Measurements from ENCODE around the gene CDH5.
"Not testable (repeated sequence)": the region's sequence is repeated elsewhere in the genome, so short reads cannot be mapped to it uniquely, and the experiment has no call there.

CDH5 gene

DNA sequence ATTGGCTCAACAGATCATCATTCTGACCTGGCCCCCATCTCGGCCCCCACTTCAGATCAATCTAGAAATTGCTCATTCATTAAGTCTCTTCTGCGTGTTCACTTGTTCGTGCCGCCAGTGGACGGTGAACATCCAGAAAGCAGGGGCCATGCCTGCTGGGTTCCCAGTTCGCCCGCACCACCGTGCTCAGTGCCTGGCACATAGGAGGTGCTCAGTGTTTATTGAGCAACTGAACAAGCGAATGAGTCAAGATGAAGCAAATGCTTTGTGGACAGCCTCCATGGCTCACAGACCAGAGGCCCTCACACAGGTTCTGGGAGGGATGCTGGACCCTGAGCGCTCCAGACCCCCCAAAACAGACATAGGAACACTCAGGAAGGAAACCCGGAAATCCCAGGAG lies 74.5 kb downstream of the CDH5 start:
- no peak for DNase-seq

DNA sequence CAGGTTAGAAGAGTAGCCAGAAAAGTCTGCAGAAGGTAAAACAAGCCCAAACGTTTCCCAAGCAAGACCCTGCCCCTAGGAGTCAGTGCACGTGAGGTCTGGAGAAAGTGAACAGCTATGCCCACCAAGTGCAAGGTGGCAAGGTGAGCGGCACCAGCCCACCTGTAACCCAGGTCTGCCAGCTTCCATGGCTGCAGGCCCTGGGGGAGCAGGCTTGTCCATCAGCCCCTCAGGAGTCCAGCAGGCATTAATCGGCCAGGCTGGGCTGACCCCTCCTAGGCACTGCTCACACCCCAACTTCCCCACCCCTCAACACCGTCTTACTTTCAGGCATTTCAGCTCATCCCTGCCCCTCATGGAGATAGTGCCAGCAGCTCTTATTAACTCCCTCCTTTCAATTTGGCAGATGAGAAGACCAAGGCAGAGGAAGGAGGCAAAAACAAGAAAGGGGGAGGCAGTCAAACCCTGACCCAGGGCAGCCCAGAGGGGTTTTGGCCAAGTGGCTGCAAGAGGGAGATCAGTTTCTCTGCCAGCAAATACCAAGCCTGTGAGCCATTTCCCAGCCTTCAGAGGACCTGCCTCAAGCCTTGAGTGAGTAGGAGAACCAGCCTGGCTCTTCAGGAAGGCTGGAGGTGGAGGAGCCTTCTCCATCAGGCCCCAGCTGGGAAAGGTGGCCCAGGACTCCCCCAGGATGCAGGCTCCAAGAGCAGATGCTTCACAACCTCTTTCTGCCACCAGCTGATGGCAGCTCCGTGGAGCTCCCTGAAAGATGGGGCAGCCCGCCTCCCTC lies 75.3 kb downstream of the CDH5 start:
- no peak for DNase-seq

DNA sequence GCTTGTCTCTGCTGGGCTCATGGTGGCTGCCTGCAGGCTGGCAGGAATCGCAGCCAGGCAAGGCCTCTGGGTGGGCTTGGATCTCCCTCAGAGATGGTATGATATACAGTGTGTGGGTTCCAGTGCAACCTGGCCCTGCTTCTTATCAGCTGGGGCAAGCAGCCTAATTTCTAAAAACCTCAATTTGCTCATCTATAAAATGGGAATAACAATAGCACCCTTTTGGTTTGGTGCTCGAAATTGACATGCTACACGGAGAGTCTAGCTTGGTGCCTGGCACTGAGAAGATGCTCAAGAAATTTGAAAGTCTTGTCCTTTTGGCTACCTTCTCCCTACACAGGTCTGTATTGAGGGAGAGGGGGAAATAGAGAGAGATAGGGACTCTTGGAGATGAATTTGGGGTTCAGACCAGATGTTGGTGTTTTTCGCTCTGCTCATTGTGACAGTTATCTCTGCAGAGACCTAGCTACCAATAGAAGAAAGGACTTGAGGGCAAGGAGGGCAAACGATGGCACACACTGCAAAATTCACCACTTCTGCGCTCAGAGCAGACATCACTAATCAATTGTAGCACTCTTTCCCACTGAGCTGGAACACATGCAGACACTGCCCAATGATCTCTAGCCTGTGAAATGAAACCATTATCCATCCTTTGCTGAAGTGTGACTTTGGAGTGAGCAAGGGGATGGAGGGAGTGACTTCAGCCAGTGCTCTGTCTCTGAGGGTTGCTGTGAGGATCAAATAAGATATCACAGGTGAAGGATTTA lies 76.2 kb downstream of the CDH5 start:
- no peak for DNase-seq

DNA sequence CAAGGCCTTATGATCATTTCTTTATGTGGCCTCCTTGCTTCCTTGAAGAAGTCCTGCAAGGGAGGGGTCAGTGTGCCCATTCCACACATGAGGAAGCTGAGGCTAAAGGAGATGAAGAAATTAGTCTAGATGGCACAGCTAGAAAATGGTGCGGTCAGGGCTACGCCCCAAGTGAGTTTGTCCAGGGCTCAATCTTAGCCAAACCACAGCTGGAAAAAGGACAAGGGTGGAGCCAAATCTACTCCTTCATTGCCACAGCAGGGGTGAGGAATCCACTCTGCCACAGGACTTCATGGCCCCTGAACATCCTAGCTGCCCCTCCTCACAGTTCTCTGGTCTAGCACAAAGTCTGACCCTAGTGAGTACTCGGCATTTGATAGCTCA lies 76.8 kb downstream of the CDH5 start:
- no peak for DNase-seq

DNA sequence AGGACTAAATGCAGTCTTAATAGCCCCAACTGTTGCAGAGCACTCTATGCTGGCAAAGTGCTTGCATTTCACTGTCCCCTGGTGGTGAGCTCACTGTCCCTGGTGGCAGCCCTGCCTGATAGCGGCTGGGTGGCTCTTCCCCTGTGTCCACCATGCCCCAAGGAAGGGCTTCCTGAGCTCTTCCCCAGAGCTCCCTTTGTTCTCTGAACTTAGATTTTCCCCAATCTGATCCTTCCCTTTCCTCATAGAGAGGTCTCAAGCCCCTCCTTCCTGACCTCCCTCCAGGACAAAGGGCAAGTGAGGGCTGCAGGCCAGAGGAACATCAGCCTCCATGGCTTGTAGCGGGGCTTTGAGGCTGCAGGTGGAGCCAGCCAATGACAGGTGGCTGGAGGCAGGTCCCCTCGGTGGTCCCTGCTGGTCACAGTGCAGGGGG lies 77.6 kb downstream of the CDH5 start:
- DNase-seq: no peak

DNA sequence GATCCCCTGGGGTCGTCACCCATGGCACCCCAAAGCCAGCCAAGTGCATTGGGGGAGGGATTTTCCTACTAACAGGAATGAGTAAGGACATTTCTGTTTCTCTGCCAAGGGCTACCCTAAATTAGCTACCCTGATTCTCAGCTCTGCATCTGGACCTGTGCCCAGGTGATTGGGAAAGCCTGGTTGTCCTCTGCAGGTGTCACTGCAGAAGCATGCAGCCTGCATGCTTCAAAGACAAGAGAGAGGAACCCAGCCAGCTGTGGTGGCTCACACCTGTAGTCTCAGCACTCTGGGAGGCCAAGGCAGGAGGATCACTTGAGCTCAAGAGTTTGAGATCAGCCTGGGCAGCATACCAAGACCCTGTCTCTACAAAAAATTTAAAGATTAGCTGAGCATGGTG lies 80.2 kb downstream of the CDH5 start:
- no peak for DNase-seq

DNA sequence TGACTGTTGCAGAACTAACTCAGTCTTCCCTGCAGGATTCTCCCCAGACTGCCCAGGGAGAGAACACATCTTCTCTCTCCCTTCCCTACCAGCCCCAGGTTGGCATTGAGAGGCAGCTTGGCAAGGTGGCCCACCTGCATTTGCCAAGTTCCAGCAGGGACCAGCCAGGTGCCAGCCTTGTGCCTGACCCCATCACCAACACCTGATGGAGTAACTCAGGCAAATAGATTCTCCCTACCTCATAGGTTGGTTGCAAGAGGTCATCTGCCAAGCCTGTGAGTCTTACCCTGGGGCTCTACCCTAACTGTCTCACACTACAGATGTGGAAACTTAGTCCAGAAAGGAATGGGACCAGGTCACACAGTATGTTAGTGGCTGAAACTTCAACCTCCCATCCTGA lies 81.0 kb downstream of the CDH5 start:
- DNase-seq: no peak

DNA sequence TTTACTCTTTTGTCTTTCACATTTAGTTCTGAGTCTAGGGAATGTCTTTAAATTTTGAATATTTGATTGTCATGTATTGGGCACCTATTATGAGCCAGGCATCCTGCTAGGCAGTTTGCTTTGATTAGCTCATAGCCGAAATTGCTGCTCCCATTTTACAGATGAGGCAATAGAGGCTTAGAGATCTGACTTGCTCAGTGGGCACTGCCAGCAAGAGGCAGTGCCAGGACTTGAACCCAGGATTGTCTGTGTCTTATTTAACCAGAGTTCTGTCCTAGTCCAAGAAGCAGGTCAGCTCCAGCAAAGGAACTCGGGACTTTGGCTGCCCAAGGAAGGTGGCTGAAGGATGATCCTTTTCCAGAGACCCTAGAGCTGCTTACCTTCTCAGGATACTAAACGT lies 85.1 kb downstream of the CDH5 start:
- DNase-seq: no peak

DNA sequence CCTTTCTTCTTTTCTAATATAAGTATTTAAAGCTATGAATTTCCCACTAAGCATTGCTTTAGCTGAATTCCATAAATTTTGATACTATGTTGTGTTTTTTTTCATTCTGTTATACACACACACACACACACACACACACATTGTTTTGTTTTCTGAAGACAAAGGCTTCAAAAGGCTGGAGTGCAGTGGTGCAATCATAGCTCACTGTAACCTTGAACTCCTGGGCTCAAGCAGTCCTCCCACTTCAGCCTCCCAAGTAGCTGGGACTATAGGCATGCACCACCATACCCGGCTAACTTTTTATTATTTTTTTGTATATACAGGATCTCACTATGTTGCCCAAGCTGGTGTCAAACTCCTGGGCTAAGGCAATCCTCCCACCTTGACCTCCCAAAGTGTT lies 86.7 kb downstream of the CDH5 start:
- not testable (repeated sequence) for DNase-seq

All from CD4-positive, alpha-beta T cell treated with Interleukin-4 for 4 hours (primary cell).